C4-2B (cell line): ENCODE measurements around the gene CILP2.

Experiments used
- CTCF ChIP-seq: fragments of 450-650 bp; conservative IDR thresholded peaks from 2 replicates; pipeline ENCODE4 v1.5.1; 2017; ENCODE audit warnings: mild to moderate bottlenecking
- ZFX ChIP-seq: fragments of 450-650 bp; IDR thresholded peaks from 2 replicates; pipeline ENCODE4 v1.6.1; 2017

GRCh38 chr19:19527674-19528625, 10.1 kb upstream of the CILP2 start:
- TF ChIP-seq CTCF: no peak
- no peak for TF ChIP-seq ZFX
